Endodermal cell (in vitro differentiated cells): Measurements from ENCODE around the gene MAP7. TPM values are rescaled to one million over a fixed set of nuclear protein-coding genes. Genes with fewer than 3 reads are reported as not detected.
"Not testable (repeated sequence)": the region's sequence is repeated elsewhere in the genome, so short reads cannot be mapped to it uniquely, and the experiment has no call there.

ENCODE experiments used
- DNase-seq: peaks from one replicate; pipeline ENCODE4 v3.0.0-alpha.2; 2017
- H3K27ac ChIP-seq: 2 replicates; pipeline ENCODE4 v1.5.1; 2013; ENCODE audit warnings: mild to moderate bottlenecking, low read depth, low read length, moderate library complexity
- H3K27me3 ChIP-seq: 2 replicates; pipeline ENCODE4 v1.6.1; 2013; ENCODE audit warnings: mild to moderate bottlenecking, low read length, moderate library complexity; ENCODE audit not compliant: insufficient read depth, control insufficient read depth, poor library complexity, severe bottlenecking
- H3K36me3 ChIP-seq: 2 replicates; pipeline ENCODE4 v1.7.0; 2013; ENCODE audit warnings: mild to moderate bottlenecking, low read length, moderate library complexity; ENCODE audit not compliant: control insufficient read depth, insufficient read depth
- H3K4me1 ChIP-seq: one replicate; pipeline ENCODE4 v1.7.0; 2013; ENCODE audit warnings: low read length; ENCODE audit not compliant: control insufficient read depth, insufficient read depth
- H3K4me3 ChIP-seq: 2 replicates; pipeline ENCODE4 v1.5.1; 2013; ENCODE audit warnings: mild to moderate bottlenecking, low read length, moderate library complexity
- H3K9ac ChIP-seq: 2 replicates; pipeline ENCODE4 v1.6.1; 2013; ENCODE audit warnings: mild to moderate bottlenecking, low read length, moderate library complexity; ENCODE audit not compliant: poor library complexity, severe bottlenecking; ENCODE audit errors: extremely low read depth
- H3K9me3 ChIP-seq: 2 replicates; pipeline ENCODE4 v1.6.1; 2013; ENCODE audit warnings: mild to moderate bottlenecking, low read length, moderate library complexity; ENCODE audit not compliant: control insufficient read depth
- H3K27ac Mint-ChIP-seq: 2 replicates; pipeline ENCODE4 v1.8.0; 2020; ENCODE audit warnings: mixed read lengths
- H3K27me3 Mint-ChIP-seq: 2 replicates; pipeline ENCODE4 v1.8.0; 2021; ENCODE audit warnings: mild to moderate bottlenecking, mixed read lengths; ENCODE audit not compliant: insufficient read depth
- H3K36me3 Mint-ChIP-seq: 2 replicates; pipeline ENCODE4 v1.8.0; 2020; ENCODE audit warnings: low read depth, mixed read lengths
- H3K4me1 Mint-ChIP-seq: 2 replicates; pipeline ENCODE4 v1.8.0; 2020; ENCODE audit warnings: mixed read lengths
- H3K4me3 Mint-ChIP-seq: 2 replicates; pipeline ENCODE4 v1.8.0; 2020; ENCODE audit warnings: mild to moderate bottlenecking, moderate library complexity, mixed read lengths
- H3K9me3 Mint-ChIP-seq: 2 replicates; pipeline ENCODE4 v1.8.0; 2020; ENCODE audit warnings: mild to moderate bottlenecking, mixed read lengths
- CTCF ChIP-seq: fragments of 200-600 bp; sonication (generic); conservative IDR thresholded peaks from 2 replicates; pipeline ENCODE4 v1.5.0; 2021; ENCODE audit warnings: antibody characterized with exemption, mild to moderate bottlenecking
- WGBS, 2 experiments: methylation state at CpG; one replicate each; pipeline versions ENCODE4 v1.1.5 to v1.1.7; 2013; ENCODE audit warnings: missing lambda C conversion rate in 2 of 2, mixed read lengths in 1 of 2; ENCODE audit not compliant: insufficient coverage in 1 of 2, insufficient read length in 1 of 2; 5-methylcytosine and 5-hydroxymethylcytosine counted together
- total RNA-seq, 2 donors: library from RNA; stranded (reverse); fragmentation: NEBNext Ultra II Directional in 1 of 2; extraction: Animal tissue kit (Norgen Biotek cat#: 25700) in 1 of 2; gene quantifications; 2 replicates in 1 of 2; 3 replicates in 1 of 2; pipeline ENCODE4 v1.2.1, GENCODE V29; 2021

MAP7 gene
- total RNA-seq, 2 donors from 2014 or later = 42.4 to 48.7 TPM

GRCh38 chr6:136403110-136403980 is 146.9 kb downstream of the MAP7 start:
- no peaks in the 10 kb centered on the region for H3K36me3 ChIP-seq
- no peak for DNase-seq
- no peak overlapping the region for H3K27ac ChIP-seq
- H3K9me3 ChIP-seq = peaks cover 3% of the 10 kb centered on the region
- H3K9ac ChIP-seq = no peak overlapping the region
- no peak overlapping the region for H3K27ac Mint-ChIP-seq
- H3K4me1 ChIP-seq = no peaks in the 10 kb centered on the region
- TF ChIP-seq CTCF = no peak
- no peak overlapping the region for H3K4me3 ChIP-seq
- WGBS, 2 experiments = 91 to 96% methylated on average over 4 to 6 of the region's 6 CpGs
- no peak overlapping the region for H3K4me3 Mint-ChIP-seq
- H3K36me3 Mint-ChIP-seq = peaks cover 25% of the 10 kb centered on the region
- no peaks in the 10 kb centered on the region for H3K4me1 Mint-ChIP-seq
- no peaks in the 10 kb centered on the region for H3K27me3 ChIP-seq
- H3K9me3 Mint-ChIP-seq = peaks cover 8% of the 10 kb centered on the region
- H3K27me3 Mint-ChIP-seq = no peaks in the 10 kb centered on the region

GRCh38 chr6:136401749-136402148 is 148.5 kb downstream of the MAP7 start:
- Histone ChIP-seq H3K4me3 (no peak overlapping the region), H3K4me1 (no peaks in the 10 kb centered on the region), H3K27me3 (no peaks in the 10 kb centered on the region), H3K36me3 (no peaks in the 10 kb centered on the region), H3K27ac (no peak overlapping the region), H3K9ac (no peak overlapping the region), H3K9me3 (peaks cover 12% of the 10 kb centered on the region)
- Mint-ChIP-seq H3K27ac (no peak overlapping the region), H3K9me3 (peaks cover 18% of the 10 kb centered on the region), H3K4me3 (no peak overlapping the region), H3K27me3 (no peaks in the 10 kb centered on the region), H3K4me1 (no peaks in the 10 kb centered on the region), H3K36me3 (peaks cover 34% of the 10 kb centered on the region)
- TF ChIP-seq CTCF = no peak
- no peak for DNase-seq
- 94 to 95% methylated on average over 3 of the region's 3 CpGs for WGBS, 2 experiments

- WGBS, 2 experiments = 97 to 100% methylated on average over 1 to 4 of the region's 4 CpGs
- H3K4me3 Mint-ChIP-seq, H3K4me1 Mint-ChIP-seq, H3K9ac ChIP-seq, H3K27ac ChIP-seq, DNase-seq, H3K27ac Mint-ChIP-seq, H3K4me1 ChIP-seq, H3K36me3 ChIP-seq, H3K27me3 Mint-ChIP-seq, H3K4me3 ChIP-seq, H3K27me3 ChIP-seq: not testable (repeated sequence)
- H3K36me3 Mint-ChIP-seq = peaks cover 34% of the 10 kb centered on the region
- peaks cover 12% of the 10 kb centered on the region for H3K9me3 ChIP-seq
- H3K9me3 Mint-ChIP-seq = peaks cover 18% of the 10 kb centered on the region
These were observed 149.0 kb downstream of the MAP7 start for GRCh38 chr6:136401236-136401635.
